Nephron progenitor cell (in vitro differentiated cells): Measurements from ENCODE around the gene CDC42SE2.

ENCODE experiments used
- DNase-seq: peaks from one replicate; pipeline ENCODE4 v3.0.0; 2021
- H3K27ac Mint-ChIP-seq: 2 replicates; pipeline ENCODE4 v1.8.0; 2021; ENCODE audit warnings: mild to moderate bottlenecking, moderate library complexity, mixed read lengths
- H3K27me3 Mint-ChIP-seq: 2 replicates; pipeline ENCODE4 v1.8.0; 2021; ENCODE audit warnings: mild to moderate bottlenecking, low read depth, mixed read lengths; ENCODE audit not compliant: poor library complexity
- H3K36me3 Mint-ChIP-seq: 2 replicates; pipeline ENCODE4 v1.8.0; 2021; ENCODE audit warnings: low read depth, mixed read lengths
- H3K4me1 Mint-ChIP-seq: 2 replicates; pipeline ENCODE4 v1.8.0; 2021; ENCODE audit warnings: mixed read lengths
- H3K4me3 Mint-ChIP-seq: 2 replicates; pipeline ENCODE4 v1.8.0; 2021; ENCODE audit warnings: mild to moderate bottlenecking, moderate library complexity, mixed read lengths
- H3K9me3 Mint-ChIP-seq: 2 replicates; pipeline ENCODE4 v1.8.0; 2021; ENCODE audit warnings: mild to moderate bottlenecking, moderate library complexity, mixed read lengths
- TF ChIP-seq, protein P1 (sequence below): fragments of 200-600 bp; sonication (generic); IDR thresholded peaks from 2 replicates; pipeline ENCODE4 v1.5.0; 2021; ENCODE audit warnings: antibody characterized with exemption

The CDC42SE2 gene

DNA sequence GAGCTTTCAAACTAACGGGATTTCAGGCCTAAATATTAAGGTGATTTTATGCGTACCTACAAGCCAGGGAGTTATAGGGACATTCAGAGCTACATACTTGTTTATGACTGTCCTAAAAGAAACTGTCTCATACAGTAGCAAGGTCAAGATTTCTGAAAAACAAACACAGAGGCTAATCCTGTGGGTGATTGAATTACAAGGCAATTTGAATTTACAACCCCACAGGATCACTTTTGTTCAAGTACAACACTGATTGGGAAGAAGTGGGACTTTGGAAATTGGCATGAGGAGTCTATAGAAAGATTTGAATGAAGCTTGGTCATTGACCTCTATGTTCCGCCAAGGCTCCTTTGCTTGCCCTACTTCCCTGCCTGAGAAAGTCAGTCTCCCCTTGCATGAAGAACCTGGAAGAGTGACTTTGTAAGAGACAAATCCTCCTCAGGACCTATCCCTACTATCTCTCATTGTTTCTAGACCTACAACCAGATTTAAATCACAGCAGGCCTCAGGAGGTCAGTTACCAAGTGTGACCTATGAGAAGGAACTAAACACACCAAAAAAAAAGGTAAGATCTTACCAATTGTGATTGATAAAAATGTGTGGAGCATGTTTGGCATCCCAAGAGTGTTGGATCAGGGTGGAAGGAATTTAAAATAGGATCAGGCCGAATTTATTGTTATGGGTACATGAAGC, 38.4 kb upstream of the CDC42SE2 start:
- no peaks in the 10 kb centered on the region for H3K9me3 Mint-ChIP-seq
- no peak for DNase-seq
- H3K36me3 Mint-ChIP-seq, result no peaks in the 10 kb centered on the region
- no peak overlapping the region for H3K4me3 Mint-ChIP-seq
- TF ChIP-seq, protein P1, sequence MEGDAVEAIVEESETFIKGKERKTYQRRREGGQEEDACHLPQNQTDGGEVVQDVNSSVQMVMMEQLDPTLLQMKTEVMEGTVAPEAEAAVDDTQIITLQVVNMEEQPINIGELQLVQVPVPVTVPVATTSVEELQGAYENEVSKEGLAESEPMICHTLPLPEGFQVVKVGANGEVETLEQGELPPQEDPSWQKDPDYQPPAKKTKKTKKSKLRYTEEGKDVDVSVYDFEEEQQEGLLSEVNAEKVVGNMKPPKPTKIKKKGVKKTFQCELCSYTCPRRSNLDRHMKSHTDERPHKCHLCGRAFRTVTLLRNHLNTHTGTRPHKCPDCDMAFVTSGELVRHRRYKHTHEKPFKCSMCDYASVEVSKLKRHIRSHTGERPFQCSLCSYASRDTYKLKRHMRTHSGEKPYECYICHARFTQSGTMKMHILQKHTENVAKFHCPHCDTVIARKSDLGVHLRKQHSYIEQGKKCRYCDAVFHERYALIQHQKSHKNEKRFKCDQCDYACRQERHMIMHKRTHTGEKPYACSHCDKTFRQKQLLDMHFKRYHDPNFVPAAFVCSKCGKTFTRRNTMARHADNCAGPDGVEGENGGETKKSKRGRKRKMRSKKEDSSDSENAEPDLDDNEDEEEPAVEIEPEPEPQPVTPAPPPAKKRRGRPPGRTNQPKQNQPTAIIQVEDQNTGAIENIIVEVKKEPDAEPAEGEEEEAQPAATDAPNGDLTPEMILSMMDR, result no peak
- H3K27ac Mint-ChIP-seq, result no peak overlapping the region
- H3K27me3 Mint-ChIP-seq, result no peaks in the 10 kb centered on the region
- no peaks in the 10 kb centered on the region for H3K4me1 Mint-ChIP-seq

DNA sequence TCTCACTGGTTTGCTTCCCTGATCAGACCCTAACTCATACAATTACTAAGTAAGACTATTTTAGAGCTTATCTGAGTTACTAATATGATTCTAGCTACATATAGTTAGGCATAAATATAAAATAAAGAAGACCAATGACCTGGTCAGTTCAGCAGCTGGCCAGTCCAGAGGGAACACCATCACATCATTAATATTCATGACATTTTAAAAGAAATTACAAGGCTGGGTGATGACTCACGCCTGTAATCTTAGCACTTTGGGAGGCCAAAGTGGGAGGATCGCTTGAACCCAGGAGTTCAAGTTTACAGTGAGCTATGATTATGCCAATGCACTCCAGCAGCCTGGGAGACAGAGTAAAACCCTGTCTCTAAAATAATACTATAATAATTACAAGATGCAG, 37.0 kb upstream of the CDC42SE2 start:
- H3K27me3 Mint-ChIP-seq, result no peaks in the 10 kb centered on the region
- TF ChIP-seq, protein P1, result no peak
- H3K4me1 Mint-ChIP-seq, result no peaks in the 10 kb centered on the region
- DNase-seq, result no peak
- no peaks in the 10 kb centered on the region for H3K36me3 Mint-ChIP-seq
- H3K4me3 Mint-ChIP-seq, result no peak overlapping the region
- no peaks in the 10 kb centered on the region for H3K9me3 Mint-ChIP-seq
- no peak overlapping the region for H3K27ac Mint-ChIP-seq

DNA sequence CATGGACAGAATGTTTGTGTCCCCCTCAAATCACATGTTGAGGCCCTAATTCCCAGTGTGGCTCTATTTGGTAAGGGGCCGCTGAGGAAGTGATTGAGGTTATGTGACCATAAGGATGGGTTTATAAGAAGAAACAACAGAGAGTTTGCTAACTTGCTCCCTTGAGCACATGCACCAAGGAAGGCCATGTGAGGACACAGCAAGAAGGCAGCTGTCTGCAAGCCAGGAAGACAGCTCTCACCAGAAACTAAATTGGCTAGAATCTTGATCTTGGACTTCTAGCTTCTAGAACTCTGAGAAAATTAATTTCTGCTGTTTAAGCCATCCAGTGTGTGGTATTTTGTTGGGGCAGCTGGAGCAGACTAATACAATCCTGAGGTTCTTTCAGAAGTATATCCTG, 35.2 kb upstream of the CDC42SE2 start:
- no peaks in the 10 kb centered on the region for H3K27me3 Mint-ChIP-seq
- no peaks in the 10 kb centered on the region for H3K9me3 Mint-ChIP-seq
- H3K4me3 Mint-ChIP-seq, result no peak overlapping the region
- no peak for DNase-seq
- no peak overlapping the region for H3K27ac Mint-ChIP-seq
- no peaks in the 10 kb centered on the region for H3K4me1 Mint-ChIP-seq
- no peaks in the 10 kb centered on the region for H3K36me3 Mint-ChIP-seq
- TF ChIP-seq, protein P1, result no peak

DNA sequence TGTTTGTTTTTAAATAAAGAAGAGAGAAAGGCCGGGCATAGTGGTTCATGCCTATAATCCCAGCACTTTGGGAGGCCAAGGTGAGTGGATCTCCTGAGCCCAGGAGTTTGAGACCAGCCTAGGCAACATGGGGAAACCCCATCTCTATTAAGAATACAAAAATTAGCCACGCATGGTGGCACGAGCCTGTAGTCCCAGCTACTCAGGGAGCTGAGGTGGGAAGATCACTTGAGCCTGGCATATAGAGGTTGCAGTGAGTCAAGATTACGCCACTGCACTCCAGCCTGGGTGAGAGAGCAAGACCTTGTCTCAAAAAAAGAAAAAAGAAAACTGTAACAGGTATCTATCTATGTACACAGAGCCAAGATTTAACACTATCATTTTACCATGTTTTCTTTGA, 34.2 kb upstream of the CDC42SE2 start:
- H3K27me3 Mint-ChIP-seq, result no peaks in the 10 kb centered on the region
- no peak overlapping the region for H3K27ac Mint-ChIP-seq
- no peaks in the 10 kb centered on the region for H3K9me3 Mint-ChIP-seq
- no peaks in the 10 kb centered on the region for H3K4me1 Mint-ChIP-seq
- DNase-seq, result no peak
- TF ChIP-seq, protein P1, result no peak
- no peaks in the 10 kb centered on the region for H3K36me3 Mint-ChIP-seq
- H3K4me3 Mint-ChIP-seq, result no peak overlapping the region

DNA sequence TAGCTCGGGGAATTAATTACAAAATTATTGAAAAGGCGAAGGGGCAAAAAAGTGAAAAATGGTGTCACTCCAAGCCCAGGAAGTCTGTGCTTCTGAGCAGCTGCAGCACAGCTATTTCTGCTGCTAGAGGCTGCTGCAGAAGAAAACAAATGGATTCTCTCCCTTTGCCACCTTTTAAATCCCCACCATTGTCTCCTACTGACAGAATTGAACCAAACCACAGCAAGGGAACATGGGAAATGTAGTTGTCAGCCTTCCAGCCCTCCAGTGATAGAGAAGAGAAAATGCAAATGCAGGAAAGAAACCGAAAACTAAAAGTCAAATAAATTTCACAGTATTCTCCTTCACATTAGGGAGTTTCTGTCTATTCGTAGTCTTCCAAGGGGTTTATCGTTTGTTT, 33.4 kb upstream of the CDC42SE2 start:
- Mint-ChIP-seq H3K27me3 (no peaks in the 10 kb centered on the region), H3K4me1 (no peaks in the 10 kb centered on the region), H3K36me3 (no peaks in the 10 kb centered on the region), H3K9me3 (no peaks in the 10 kb centered on the region), H3K27ac (no peak overlapping the region), H3K4me3 (no peak overlapping the region)
- DNase-seq, result no peak
- TF ChIP-seq, protein P1, result no peak

DNA sequence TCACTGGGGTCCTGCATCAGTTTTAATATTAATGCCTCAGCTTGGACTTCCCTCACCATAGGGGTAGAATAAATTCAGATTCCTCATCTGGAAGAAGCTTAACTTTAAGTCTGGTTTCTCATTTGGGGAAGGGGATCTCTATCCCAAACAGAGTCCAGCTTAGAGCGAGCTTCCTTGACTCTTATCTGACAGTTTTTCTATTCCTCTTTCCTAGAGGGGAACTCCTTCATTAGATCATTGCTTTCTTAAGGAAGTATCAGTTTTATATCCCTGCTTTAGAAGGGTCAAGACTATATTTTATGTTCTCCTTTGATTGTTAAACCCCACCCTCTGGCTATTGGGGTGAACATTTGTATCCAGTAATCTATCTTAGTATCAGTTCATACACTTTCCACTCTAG, 24.2 kb upstream of the CDC42SE2 start:
- no peak for DNase-seq
- TF ChIP-seq, protein P1, result no peak
- Mint-ChIP-seq H3K4me1 (peaks cover 4% of the 10 kb centered on the region), H3K27ac (no peak overlapping the region), H3K4me3 (no peak overlapping the region), H3K27me3 (no peaks in the 10 kb centered on the region), H3K36me3 (no peaks in the 10 kb centered on the region), H3K9me3 (no peaks in the 10 kb centered on the region)
